ENCODE results near the gene SNX25.

The SNX25 gene

DNA sequence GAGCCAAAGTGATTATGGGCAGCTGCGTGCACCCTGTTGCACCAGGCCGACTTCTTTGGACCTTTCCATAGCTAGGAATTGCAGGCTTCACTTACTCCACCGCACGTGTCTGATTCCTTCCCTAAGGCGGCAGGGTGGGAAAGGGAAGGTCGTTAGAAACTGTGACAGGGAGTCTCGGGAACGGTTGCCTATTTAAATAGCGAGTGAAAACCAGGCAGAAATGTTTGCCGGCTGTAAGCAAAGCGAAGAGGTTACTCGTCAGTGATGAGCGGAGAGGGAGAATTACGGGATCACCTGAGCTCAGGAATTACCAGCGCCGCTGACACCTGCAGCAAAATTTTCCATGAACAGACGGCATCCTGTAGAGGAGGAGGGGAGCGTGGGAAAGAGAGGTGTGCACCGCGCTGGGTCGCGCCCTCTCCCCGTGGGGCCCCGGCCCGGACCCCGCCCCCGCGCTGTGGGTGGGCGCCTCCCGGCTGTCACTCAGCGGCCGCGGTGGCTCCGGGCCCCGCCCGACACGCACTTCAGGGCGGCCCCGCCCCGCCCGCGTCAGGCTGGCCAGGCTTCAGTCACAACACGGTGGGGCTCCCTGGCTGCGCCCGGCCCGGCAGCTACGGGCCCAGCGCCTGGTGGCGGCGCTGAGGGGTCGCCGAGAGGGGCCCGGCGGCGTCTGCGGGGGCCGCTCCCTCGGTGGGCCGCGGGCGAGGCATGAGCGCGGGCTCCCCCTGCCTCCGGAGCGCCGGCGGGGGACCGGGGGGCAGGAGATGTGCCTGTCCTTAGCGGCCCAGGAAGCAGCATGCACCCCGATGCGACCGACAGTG, at the start of gene SNX25:
TSS of gene SNX25 (plus strand) at position 568 of the 821 bp plus-strand sequence. CDS start at position 797, 229 bp downstream.
- TF ChIP-seq, protein P1, sequence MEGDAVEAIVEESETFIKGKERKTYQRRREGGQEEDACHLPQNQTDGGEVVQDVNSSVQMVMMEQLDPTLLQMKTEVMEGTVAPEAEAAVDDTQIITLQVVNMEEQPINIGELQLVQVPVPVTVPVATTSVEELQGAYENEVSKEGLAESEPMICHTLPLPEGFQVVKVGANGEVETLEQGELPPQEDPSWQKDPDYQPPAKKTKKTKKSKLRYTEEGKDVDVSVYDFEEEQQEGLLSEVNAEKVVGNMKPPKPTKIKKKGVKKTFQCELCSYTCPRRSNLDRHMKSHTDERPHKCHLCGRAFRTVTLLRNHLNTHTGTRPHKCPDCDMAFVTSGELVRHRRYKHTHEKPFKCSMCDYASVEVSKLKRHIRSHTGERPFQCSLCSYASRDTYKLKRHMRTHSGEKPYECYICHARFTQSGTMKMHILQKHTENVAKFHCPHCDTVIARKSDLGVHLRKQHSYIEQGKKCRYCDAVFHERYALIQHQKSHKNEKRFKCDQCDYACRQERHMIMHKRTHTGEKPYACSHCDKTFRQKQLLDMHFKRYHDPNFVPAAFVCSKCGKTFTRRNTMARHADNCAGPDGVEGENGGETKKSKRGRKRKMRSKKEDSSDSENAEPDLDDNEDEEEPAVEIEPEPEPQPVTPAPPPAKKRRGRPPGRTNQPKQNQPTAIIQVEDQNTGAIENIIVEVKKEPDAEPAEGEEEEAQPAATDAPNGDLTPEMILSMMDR (IDR thresholded peaks at IDR 0.05; ENCODE audit: unreplicated experiment in 3 of 3): no peak
- Mint-ChIP-seq H3K4me1 (peaks cover 40% of the 10 kb centered on the region), H3K27ac (peak within 1 kb of the TSS; percentile 73 to 96 (median 95)), H3K27me3 (ENCODE audit: low read depth) (peaks cover 16% of the 10 kb centered on the region), H3K9me3 (no peaks in the 10 kb centered on the region), H3K4me3 (peak within 1 kb of the TSS; percentile 93 to 96 (median 94)), H3K36me3 (ENCODE audit: low read depth) (no peaks in the 10 kb centered on the region)

- H3K4me3 Mint-ChIP-seq: no peak overlapping the region
- H3K4me1 Mint-ChIP-seq: peaks cover 4% of the 10 kb centered on the region
- peaks cover 41% of the 10 kb centered on the region for H3K36me3 Mint-ChIP-seq (ENCODE audit: low read depth)
- H3K9me3 Mint-ChIP-seq: no peaks in the 10 kb centered on the region
- no peak overlapping the region for H3K27ac Mint-ChIP-seq
- TF ChIP-seq, protein P1 (IDR thresholded peaks at IDR 0.05; ENCODE audit: unreplicated experiment in 3 of 3): no peak
- H3K27me3 Mint-ChIP-seq (ENCODE audit: low read depth): no peaks in the 10 kb centered on the region
Measured at GRCh38 chr4:185165605-185166063, 43.8 kb upstream of the SNX25 start.

GRCh38 chr4:185167234-185167633, 42.2 kb upstream of the SNX25 start:
- no peak overlapping the region for H3K4me3 Mint-ChIP-seq

GRCh38 chr4:185171373-185172071, 37.9 kb upstream of the SNX25 start:
- H3K9me3 Mint-ChIP-seq: no peaks in the 10 kb centered on the region
- no peak overlapping the region for H3K27ac Mint-ChIP-seq
- peaks cover 46% of the 10 kb centered on the region for H3K36me3 Mint-ChIP-seq (ENCODE audit: low read depth)
- no peak overlapping the region for H3K4me3 Mint-ChIP-seq
- TF ChIP-seq, protein P1 (IDR thresholded peaks at IDR 0.05; ENCODE audit: unreplicated experiment in 3 of 3): no peak
- no peaks in the 10 kb centered on the region for H3K27me3 Mint-ChIP-seq (ENCODE audit: low read depth)
- no peaks in the 10 kb centered on the region for H3K4me1 Mint-ChIP-seq

More at GRCh38 chr4:185167234-185167633, 42.2 kb upstream of the SNX25 start:
- Mint-ChIP-seq H3K27me3 (ENCODE audit: low read depth) (no peaks in the 10 kb centered on the region), H3K9me3 (no peaks in the 10 kb centered on the region), H3K36me3 (ENCODE audit: low read depth) (peaks cover 37% of the 10 kb centered on the region), H3K27ac (no peak overlapping the region), H3K4me1 (peaks cover 4% of the 10 kb centered on the region)
- TF ChIP-seq, protein P1 (IDR thresholded peaks at IDR 0.05; ENCODE audit: unreplicated experiment in 3 of 3): no peak

- H3K27ac Mint-ChIP-seq: no peak overlapping the region
Measured at GRCh38 chr4:185179488-185179887, 29.9 kb upstream of the SNX25 start.

More at GRCh38 chr4:185179488-185179887, 29.9 kb upstream of the SNX25 start:
- no peaks in the 10 kb centered on the region for H3K9me3 Mint-ChIP-seq
- H3K4me1 Mint-ChIP-seq: no peaks in the 10 kb centered on the region
- peaks cover 15% of the 10 kb centered on the region for H3K36me3 Mint-ChIP-seq (ENCODE audit: low read depth)
- TF ChIP-seq, protein P1 (IDR thresholded peaks at IDR 0.05; ENCODE audit: unreplicated experiment in 3 of 3): no peak
- no peaks in the 10 kb centered on the region for H3K27me3 Mint-ChIP-seq (ENCODE audit: low read depth)
- no peak overlapping the region for H3K4me3 Mint-ChIP-seq
